Adipose tissue (tissue), 3 donors: ENCODE measurements around the gene MYADM. TPM values are rescaled to one million over a fixed set of nuclear protein-coding genes. Genes with fewer than 3 reads are reported as not detected.

ENCODE experiments used
- H3K27ac ChIP-seq: one replicate; pipeline ENCODE4 v1.5.1; 2013; ENCODE audit warnings: low read depth, low read length
- WGBS, 3 donors: extraction: QIAGEN DNeasy Blood & Tissue Kit; methylation state at CpG; one replicate each; pipeline ENCODE4 v1.1.7; 2013; 5-methylcytosine and 5-hydroxymethylcytosine counted together
- polyA plus RNA-seq, 3 donors: library from polyadenylated mRNA; stranded (reverse); fragments of 200-250 nt; gene quantifications; one replicate each; pipeline ENCODE4 v1.2.3, GENCODE V29; 2013
- donor health status: healthy with polysubstance abuse.
- donor health status: Bipolar disorder and iron deficiency.
- donor health status: healthy.

Gene MYADM
- polyA plus RNA-seq, 3 donors: 26.0 to 191 (median 94.4) TPM

- WGBS, 3 donors: 13 to 14% (median 13%) methylated on average over 48 of the region's 48 CpGs
Observed at GRCh38 chr19:53906211-53907192, 38.8 kb downstream of the MYADM start.

DNA sequence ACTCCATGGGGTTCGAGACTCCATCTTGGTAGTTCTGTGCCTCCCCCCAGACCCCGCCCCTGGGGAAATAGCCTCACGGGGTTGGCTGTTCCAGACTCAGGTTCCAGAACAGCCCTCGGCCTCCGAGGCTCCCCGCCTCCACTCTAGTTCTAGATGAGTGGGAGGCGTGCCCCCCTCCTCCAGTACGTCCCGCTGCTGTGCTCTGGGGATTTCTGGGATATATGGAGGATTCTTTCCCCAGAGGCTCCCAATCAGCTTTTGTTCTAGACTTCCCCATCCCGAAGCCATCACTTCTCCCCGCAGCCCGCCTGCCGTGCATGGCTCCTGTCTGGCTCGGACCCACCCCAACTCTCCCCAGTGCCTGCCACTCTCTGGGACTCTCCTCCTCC lies 39.5 kb downstream of the MYADM start:
- 26 to 28% (median 28%) methylated on average over 14 of the region's 14 CpGs for WGBS, 3 donors
- no peak overlapping the region for H3K27ac ChIP-seq

More at GRCh38 chr19:53906211-53907192, 38.8 kb downstream of the MYADM start:
- no peak overlapping the region for H3K27ac ChIP-seq

- WGBS, 3 donors: 9 to 13% (median 12%) methylated on average over 17 of the region's 17 CpGs
- H3K27ac ChIP-seq: no peak overlapping the region
Observed at GRCh38 chr19:53907690-53908089, 40.0 kb downstream of the MYADM start.

- no peak overlapping the region for H3K27ac ChIP-seq
- WGBS, 3 donors: 2 to 5% (median 3%) methylated on average over 33 to 49 of the region's 51 CpGs
Observed at GRCh38 chr19:53908106-53908934, 40.6 kb downstream of the MYADM start.

- no peak within 1 kb of the TSS for H3K27ac ChIP-seq
- 2 to 4% (median 3%) methylated on average over 18 to 28 of the region's 28 CpGs for WGBS, 3 donors
Observed at GRCh38 chr19:53908935-53909415, 41.3 kb downstream of the MYADM start, which contains the start of gene CACNG7. TSS of gene CACNG7 (plus strand) at chr19:53909278. CDS start at chr19:53912832, 3,554 bp downstream.

DNA sequence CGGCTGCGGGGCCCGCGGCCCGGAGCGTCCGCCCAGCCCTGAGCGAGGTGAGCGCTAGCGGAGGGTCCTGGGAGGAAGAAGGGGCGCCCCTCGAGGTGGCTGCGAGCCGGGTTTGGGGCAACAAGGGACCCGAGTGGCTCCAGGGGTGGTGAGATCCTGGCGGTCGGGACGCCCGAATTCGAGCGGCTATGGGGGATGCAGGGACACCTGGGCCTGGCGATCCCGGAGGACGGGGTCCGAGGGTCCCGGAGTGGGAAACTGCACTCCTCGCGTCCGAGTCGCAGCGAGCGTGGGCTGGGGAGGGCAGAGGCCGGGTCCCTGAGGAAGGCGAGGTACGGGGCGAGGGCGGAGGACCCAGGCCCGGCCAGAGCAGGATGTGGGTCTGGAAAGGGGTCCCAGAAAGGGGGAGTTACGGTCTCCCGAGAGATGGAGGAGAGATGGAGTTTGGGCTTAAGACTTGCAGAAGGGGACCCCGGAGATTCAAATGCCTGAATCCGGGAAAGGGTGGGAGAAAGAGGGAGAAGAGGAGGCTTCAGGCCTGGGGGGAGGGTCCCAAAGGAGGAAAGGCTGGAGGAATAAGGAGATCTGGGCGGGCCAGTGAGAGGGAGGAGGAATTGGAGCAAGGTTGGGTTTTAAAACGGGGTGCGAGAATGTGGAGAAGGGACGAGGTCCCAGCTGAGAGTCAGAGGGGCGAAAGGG lies 41.9 kb downstream of the MYADM start:
- no peak overlapping the region for H3K27ac ChIP-seq
- WGBS, 3 donors: 1 to 3% (median 3%) methylated on average over 42 to 47 of the region's 47 CpGs

GRCh38 chr19:53910170-53910518 lies 42.5 kb downstream of the MYADM start:
- 1 to 2% (median 2%) methylated on average over 13 of the region's 13 CpGs for WGBS, 3 donors
- H3K27ac ChIP-seq: no peak overlapping the region

DNA sequence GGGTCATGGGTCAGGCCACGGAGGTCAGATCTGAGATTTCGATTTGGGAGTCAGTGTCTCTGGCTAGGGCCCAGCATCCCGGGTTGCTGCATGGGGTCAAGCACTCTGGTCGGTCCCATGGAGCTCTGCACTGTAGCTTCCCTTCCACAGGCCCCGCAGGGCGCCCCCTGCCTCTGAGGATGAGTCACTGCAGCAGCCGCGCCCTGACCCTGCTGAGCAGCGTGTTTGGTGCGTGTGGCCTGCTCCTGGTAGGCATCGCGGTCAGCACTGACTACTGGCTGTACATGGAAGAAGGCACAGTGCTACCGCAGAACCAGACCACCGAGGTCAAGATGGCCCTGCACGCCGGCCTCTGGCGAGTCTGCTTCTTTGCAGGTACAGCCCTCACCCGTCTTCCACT lies 45.0 kb downstream of the MYADM start:
- WGBS, 3 donors: 62 to 76% (median 73%) methylated on average over 18 of the region's 18 CpGs
- no peak overlapping the region for H3K27ac ChIP-seq

DNA sequence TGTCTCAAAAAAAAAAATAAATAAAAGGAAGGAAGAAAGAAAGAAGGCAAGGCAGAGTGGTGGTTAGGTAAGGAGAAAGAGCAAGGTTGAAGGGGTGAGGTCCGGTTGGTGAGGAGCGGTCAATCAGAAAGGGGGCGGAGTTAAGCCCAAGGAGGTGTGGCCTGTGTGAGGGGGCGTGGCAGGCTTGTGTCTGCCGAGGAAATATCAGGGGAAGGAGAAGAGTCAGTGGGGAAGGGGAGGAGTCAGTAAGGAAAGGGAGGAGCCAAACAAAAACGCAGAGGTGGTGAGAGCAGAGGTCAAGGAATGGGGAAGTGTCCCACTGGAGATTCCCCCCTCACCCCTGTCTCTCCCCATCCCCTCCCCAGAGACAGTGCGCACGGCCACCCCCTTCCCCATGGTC lies 47.3 kb downstream of the MYADM start:
- WGBS, 3 donors: 50 to 58% (median 54%) methylated on average over 8 of the region's 8 CpGs
- no peak overlapping the region for H3K27ac ChIP-seq

DNA sequence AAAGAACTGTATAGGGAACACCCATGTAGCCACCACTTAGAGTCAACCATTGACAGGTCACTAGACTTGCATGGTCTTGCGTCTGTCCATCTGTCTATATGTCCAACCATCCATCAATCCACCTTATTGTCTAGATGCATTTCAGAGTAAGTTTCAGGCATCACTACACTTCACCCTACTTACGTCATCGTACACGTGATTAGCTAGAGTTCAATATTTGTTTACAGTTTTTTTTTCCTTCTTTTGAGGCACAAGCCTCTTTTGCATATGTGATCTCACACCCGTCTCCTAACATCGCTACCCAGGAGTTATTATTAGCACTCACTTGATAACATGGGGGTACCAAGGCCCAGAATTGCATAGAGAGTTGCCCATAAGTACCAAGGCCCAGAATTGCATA lies 48.3 kb downstream of the MYADM start:
- no peak overlapping the region for H3K27ac ChIP-seq
- 70 to 74% (median 73%) methylated on average over 6 of the region's 6 CpGs for WGBS, 3 donors

- 75 to 86% (median 83%) methylated on average over 7 of the region's 7 CpGs for WGBS, 3 donors
- no peak overlapping the region for H3K27ac ChIP-seq
Observed at GRCh38 chr19:53917356-53917755, 49.7 kb downstream of the MYADM start.

Other genes starting within 250 kb of the MYADM start
- gene DPRX, start 235.9 kb upstream of the MYADM start, polyA plus RNA-seq: under 1 TPM in 1 of 3 donors, not detected in 2; 0.12 TPM
- 1 to 10 TPM in 2 of 3 donors, under 1 TPM in 1; 0.08 to 1.8 (median 1.1) TPM for gene NLRP12, start 43.6 kb upstream of the MYADM start, polyA plus RNA-seq
- under 1 TPM in 2 of 3 donors, not detected in 1; 0.05 to 0.06 TPM for gene PRKCG, start 14.3 kb downstream of the MYADM start, polyA plus RNA-seq
- not detected for gene CACNG7, start 41.4 kb downstream of the MYADM start, polyA plus RNA-seq
- under 1 TPM; 0.02 to 0.34 (median 0.04) TPM for gene CACNG8, start 95.1 kb downstream of the MYADM start, polyA plus RNA-seq
- gene CACNG6, start 123.8 kb downstream of the MYADM start, polyA plus RNA-seq: not detected
- 1 to 10 TPM in 1 of 3 donors, under 1 TPM in 1, not detected in 1; 0.76 to 2.1 TPM for gene VSTM1, start 196.0 kb downstream of the MYADM start, polyA plus RNA-seq
- gene TARM1, start 213.5 kb downstream of the MYADM start, polyA plus RNA-seq: not detected
- 1 to 10 TPM in 2 of 3 donors, under 1 TPM in 1; 0.37 to 6.4 (median 3.5) TPM for gene OSCAR, start 232.9 kb downstream of the MYADM start, polyA plus RNA-seq
- gene NDUFA3, start 235.0 kb downstream of the MYADM start, polyA plus RNA-seq: 100 to 1,000 TPM in 2 of 3 donors, 10 to 100 TPM in 1; 53.4 to 243 (median 185) TPM
- gene TFPT, start 247.8 kb downstream of the MYADM start, polyA plus RNA-seq: 10 to 100 TPM in 2 of 3 donors, 1 to 10 TPM in 1; 7.2 to 17.9 (median 11.8) TPM
- gene PRPF31, start 247.9 kb downstream of the MYADM start, polyA plus RNA-seq: 10 to 100 TPM; 21.0 to 47.7 (median 46.6) TPM